Jurkat, Clone E6-1 (cell line): ENCODE measurements around the gene KCNG1.

ENCODE experiments used
- DNase-seq: peaks from one replicate; pipeline ENCODE4 v3.0.0-alpha.2; 2011; ENCODE audit warnings: low read depth, low spot score
- H3K4me3 ChIP-seq: 2 replicates; pipeline ENCODE4 v1.5.1; 2011; ENCODE audit warnings: mild to moderate bottlenecking, low read length, control low read depth, moderate library complexity

The KCNG1 gene

GRCh38 chr20:51037532-51038115 lies 14.7 kb upstream of the KCNG1 start:
- H3K4me3 ChIP-seq, result no peak overlapping the region
- DNase-seq, result no peak

- no peak for DNase-seq
- no peak overlapping the region for H3K4me3 ChIP-seq
These were observed 14.1 kb upstream of the KCNG1 start for GRCh38 chr20:51036827-51037531.

- DNase-seq, result no peak
- H3K4me3 ChIP-seq, result no peak overlapping the region
These were observed 13.3 kb upstream of the KCNG1 start for GRCh38 chr20:51036226-51036625.

- H3K4me3 ChIP-seq, result no peak overlapping the region
- no peak for DNase-seq
These were observed 12.2 kb upstream of the KCNG1 start for GRCh38 chr20:51034988-51035656.

- H3K4me3 ChIP-seq, result no peak overlapping the region
- DNase-seq, result no peak
These were observed 11.6 kb upstream of the KCNG1 start for GRCh38 chr20:51034476-51034875.

GRCh38 chr20:51029963-51030920 lies 7.3 kb upstream of the KCNG1 start:
- no peak overlapping the region for H3K4me3 ChIP-seq
- no peak for DNase-seq

GRCh38 chr20:51029556-51029955 lies 6.6 kb upstream of the KCNG1 start:
- no peak overlapping the region for H3K4me3 ChIP-seq
- DNase-seq, result no peak

GRCh38 chr20:51028616-51029212 lies 5.8 kb upstream of the KCNG1 start:
- DNase-seq, result no peak
- H3K4me3 ChIP-seq, result no peak overlapping the region

GRCh38 chr20:51027035-51027795 lies 4.3 kb upstream of the KCNG1 start:
- DNase-seq, result no peak
- H3K4me3 ChIP-seq, result no peak overlapping the region

GRCh38 chr20:51026269-51026668 lies 3.4 kb upstream of the KCNG1 start:
- DNase-seq, result no peak
- no peak overlapping the region for H3K4me3 ChIP-seq

GRCh38 chr20:51024761-51025160 lies 1.9 kb upstream of the KCNG1 start:
- no peak for DNase-seq
- no peak overlapping the region for H3K4me3 ChIP-seq

GRCh38 chr20:51023617-51024155 lies 779 bp upstream of the KCNG1 start:
- no peak for DNase-seq
- H3K4me3 ChIP-seq, result no peak overlapping the region

GRCh38 chr20:51022227-51022802 lies 592 bp downstream of the KCNG1 start:
- no peak overlapping the region for H3K4me3 ChIP-seq

GRCh38 chr20:51021067-51022025 lies 1.6 kb downstream of the KCNG1 start:
- DNase-seq, result no peak
- no peak overlapping the region for H3K4me3 ChIP-seq

More at GRCh38 chr20:51022227-51022802, 592 bp downstream of the KCNG1 start:
- no peak for DNase-seq

GRCh38 chr20:51020657-51021056 lies 2.2 kb downstream of the KCNG1 start:
- no peak overlapping the region for H3K4me3 ChIP-seq
- no peak for DNase-seq

GRCh38 chr20:51019656-51020592 lies 3.0 kb downstream of the KCNG1 start:
- DNase-seq, result no peak
- no peak overlapping the region for H3K4me3 ChIP-seq
